K562 (cell line): ENCODE data around the gene PDZRN3. TPM values are rescaled to one million over a fixed set of nuclear protein-coding genes. Genes with fewer than 3 reads are reported as not detected.

Source experiments
- ATAC-seq: fragments of 200-7000 bp; cut with Tn5 transposase; 3 replicates; pipeline ENCODE4 v1.9.1; 2020; ENCODE audit warnings: moderate library complexity
- BruUV-seq: library from RNA; stranded (reverse); fragments of 400-500 nt; replicated peaks from 2 replicates; lab custom pipeline; 2021; lab: Mats Ljungman, UMichigan
- CTCF ChIA-PET: fragments of 300-600 bp; formaldehyde crosslinking; extraction: SDS; loops from one replicate; lab custom pipeline; 2021; ENCODE audit warnings: low intra/inter-chr PET ratio; lab: Yijun Ruan, JAX
- POLR2A ChIA-PET: fragments of 300-600, 350-650 bp; sonication (Branson Sonifier 250); formaldehyde crosslinking; extraction: SDS; loops from one replicate; lab custom pipeline; 2021; ENCODE audit warnings: antibody characterized with exemption, inconsistent platforms; lab: Yijun Ruan, JAX
- DNase-seq, 4 experiments: peaks; one replicate each; pipeline versions ENCODE4 v3.0.0 to v3.0.0-alpha.2; 2011 to 2018; ENCODE audit warnings: low spot score in 3 of 4, mixed read lengths in 3 of 4; ENCODE audit errors: extremely low read depth in 1 of 4
- FAIRE-seq: peaks from 2 replicates; lab custom pipeline; 2011; peaks lifted over from hg19 to GRCh38; lab: Jason Lieb, UNC
- H2AFZ ChIP-seq: 2 replicates; pipeline ENCODE4 v1.6.0; 2011; ENCODE audit warnings: low read depth, low read length, control low read depth, inconsistent platforms
- H3K27ac ChIP-seq: fragments of 200-600 bp; 3 replicates; pipeline ENCODE4 v1.8.0; 2011; ENCODE audit warnings: low read depth, mild to moderate bottlenecking, control low read depth, inconsistent platforms, low read length, moderate library complexity, mixed read lengths; ENCODE audit errors: extremely low read depth
- H3K27me3 ChIP-seq, 2 experiments: fragments of 300-600 bp in 1 of 2; 2 replicates in 1 of 2; 3 replicates in 1 of 2; pipeline versions ENCODE4 v1.6.0 to v1.8.0; 2011; ENCODE audit warnings: inconsistent platforms in 2 of 2, low read length in 2 of 2, mild to moderate bottlenecking in 1 of 2, mixed read lengths in 1 of 2, moderate library complexity in 1 of 2; ENCODE audit not compliant: control insufficient read depth in 2 of 2, insufficient read depth in 2 of 2
- H3K36me3 ChIP-seq: fragments of 300-600 bp; 3 replicates; pipeline ENCODE4 v1.8.0; 2011; ENCODE audit warnings: mild to moderate bottlenecking, low read length, inconsistent platforms; ENCODE audit not compliant: control insufficient read depth, insufficient read depth
- H3K4me1 ChIP-seq, 2 experiments: fragments of 200-600 bp in 1 of 2; replicated peaks in 1 of 2; 2 replicates in 1 of 2; 3 replicates in 1 of 2; pipeline versions ENCODE4 v1.5.1 to v1.8.0; 2011; ENCODE audit warnings: inconsistent platforms in 2 of 2, low read length in 2 of 2, mild to moderate bottlenecking in 1 of 2, mixed read lengths in 1 of 2, moderate library complexity in 1 of 2; ENCODE audit not compliant: control insufficient read depth in 2 of 2, insufficient read depth in 2 of 2
- H3K4me2 ChIP-seq: 2 replicates; pipeline ENCODE4 v1.6.1; 2011; ENCODE audit warnings: low read length, control low read depth, inconsistent platforms, mixed read lengths; ENCODE audit not compliant: insufficient read depth
- H3K4me3 ChIP-seq: fragments of 200-600 bp; sonication (generic), shearing (Covaris generic); 2 replicates; pipeline ENCODE4 v1.5.1; 2016; ENCODE audit warnings: control low read depth, inconsistent platforms
- H3K79me2 ChIP-seq: fragments of 200-600 bp; 3 replicates; pipeline ENCODE4 v1.8.0; 2011; ENCODE audit warnings: low read length, inconsistent platforms; ENCODE audit not compliant: control insufficient read depth, insufficient read depth
- H3K9ac ChIP-seq, 2 experiments: 2 replicates each; pipeline versions ENCODE4 v1.6.0 to v1.6.1; 2011; ENCODE audit warnings: low read depth in 2 of 2, low read length in 2 of 2, control low read depth in 1 of 2, inconsistent platforms in 1 of 2, mild to moderate bottlenecking in 1 of 2, mixed read lengths in 1 of 2; ENCODE audit not compliant: insufficient read depth in 1 of 2
- H3K9me1 ChIP-seq: one replicate; pipeline ENCODE4 v1.6.0; 2011; ENCODE audit warnings: inconsistent platforms, mild to moderate bottlenecking, low read length, moderate library complexity; ENCODE audit not compliant: control insufficient read depth, insufficient read depth
- H3K9me3 ChIP-seq: replicated peaks from 2 replicates; pipeline ENCODE4 v1.5.1; 2011; ENCODE audit warnings: low read depth, low read length, inconsistent platforms; ENCODE audit not compliant: control insufficient read depth, insufficient read depth
- H4K20me1 ChIP-seq: replicated peaks from 2 replicates; pipeline ENCODE4 v1.6.1; 2011; ENCODE audit warnings: low read length, inconsistent platforms, mixed read lengths; ENCODE audit not compliant: control insufficient read depth, insufficient read depth
- ATF2 ChIP-seq: sonication (generic); formaldehyde crosslinking; IDR thresholded peaks from 2 replicates; pipeline ENCODE4 v1.8.1; 2022; ENCODE audit warnings: missing genetic modification reagents
- BRD4 ChIP-seq: fragments of 200-600 bp; sonication (generic); IDR thresholded peaks from 2 replicates; pipeline ENCODE4 v1.6.1; 2017; ENCODE audit warnings: inconsistent platforms
- DDX20 ChIP-seq: fragments of 450-650 bp; IDR thresholded peaks from 2 replicates; pipeline ENCODE4 v1.6.1; 2016; ENCODE audit warnings: missing genetic modification characterization, low read depth, mild to moderate bottlenecking, missing compliant biosample characterization, moderate library complexity
- HEY1 ChIP-seq: fragments of 250-450 bp; sonication (Bioruptor Pico); IDR thresholded peaks from 2 replicates; pipeline ENCODE4 v1.5.0; 2020; ENCODE audit warnings: mild to moderate bottlenecking, moderate library complexity, borderline replicate concordance
- MEIS2 ChIP-seq: fragments of 450-650 bp; IDR thresholded peaks from 2 replicates; pipeline ENCODE4 v1.6.1; 2014; ENCODE audit warnings: mild to moderate bottlenecking; ENCODE audit not compliant: partially characterized antibody
- MITF ChIP-seq: IDR thresholded peaks from 2 replicates; pipeline ENCODE4 v1.6.1; 2014; ENCODE audit warnings: antibody characterized with exemption
- NELFE ChIP-seq: IDR thresholded peaks from 2 replicates; pipeline ENCODE4 v1.6.1; 2011; ENCODE audit warnings: mild to moderate bottlenecking; ENCODE audit not compliant: insufficient read depth, insufficient read length
- PHTF2 ChIP-seq: fragments of 250-450 bp; sonication (Bioruptor Pico); IDR thresholded peaks from 2 replicates; pipeline ENCODE4 v1.5.0; 2021; ENCODE audit warnings: mild to moderate bottlenecking
- PRDM10 ChIP-seq: fragments of 450-650 bp; IDR thresholded peaks from 2 replicates; pipeline ENCODE4 v1.6.1; 2018; ENCODE audit not compliant: partially characterized antibody
- RB1 ChIP-seq: fragments of 450-650 bp; IDR thresholded peaks from 2 replicates; pipeline ENCODE4 v1.6.1; 2017; ENCODE audit warnings: low read depth, mild to moderate bottlenecking
- ZC3H11A ChIP-seq: IDR thresholded peaks from 2 replicates; pipeline ENCODE4 v1.6.1; 2012; ENCODE audit warnings: low read depth, low read length, improper control_type of control experiment
- ZNF354B ChIP-seq: fragments of 250-450 bp; sonication (Bioruptor Pico); IDR thresholded peaks from 2 replicates; pipeline ENCODE4 v1.4.0; 2020
- ZNF512 ChIP-seq: IDR thresholded peaks from 2 replicates; pipeline ENCODE4 v1.6.1; 2016; ENCODE audit warnings: missing genetic modification characterization, missing compliant biosample characterization
- WGBS: fragments of 100-300 bp; shearing (Covaris generic); methylation state at CpG from one replicate; pipeline ENCODE4 v1.1.6; 2016; ENCODE audit warnings: low coverage, mixed read lengths; ENCODE audit not compliant: insufficient coverage; ENCODE audit errors: missing lambda C conversion rate; 5-methylcytosine and 5-hydroxymethylcytosine counted together
- in situ Hi-C: fragments of 300-500 bp; cut with MboI; formaldehyde crosslinking; loops from 4 replicates; pipeline ENCODE4 v1.15.0; 2018; ENCODE audit warnings: inconsistent platforms, mixed read lengths
- intact Hi-C: fragments of 100-400 bp; cut with micrococcal nuclease; formaldehyde crosslinking; loops from 2 replicates; pipeline ENCODE4 v1.14.2; 2022
- polyA plus RNA-seq, 8 experiments: library from polyadenylated mRNA; depleted of rRNA in 4 of 8; stranded (reverse) in 5 of 8; unstranded in 3 of 8; fragments of >200 nt; fragmentation: Nextera tagmentation in 2 of 8; fragmentation: Illumina TruSeq in 1 of 8; extraction: Ambion mirVana in 2 of 8; extraction: Trizol in 1 of 8; gene quantifications; 2 replicates each; pipeline versions ENCODE4 v1.2.1 to v1.2.3, GENCODE V29; 2011 to 2014; ENCODE audit warnings: inconsistent platforms in 1 of 8, missing spikeins in 1 of 8
- total RNA-seq, 7 experiments: library from RNA; depleted of rRNA in 6 of 7; stranded (reverse); fragments of >200 nt in 6 of 7; fragmentation: Illumina TruSeq in 2 of 7; extraction: Trizol in 2 of 7; gene quantifications; 2 replicates each; pipeline versions ENCODE4 v1.2.1 to v1.2.3, GENCODE V29; 2011 to 2021; ENCODE audit warnings: low replicate concordance in 1 of 7
- TF ChIP-seq, protein P1 (sequence below), 3 experiments: fragments of 200-800 bp in 1 of 3; sonication (Bioruptor generic) in 1 of 3; sonication (generic) in 1 of 3; formaldehyde crosslinking in 1 of 3; IDR thresholded peaks; 2 replicates each; pipeline versions ENCODE4 v1.6.1 to v1.8.0; 2016 to 2022; ENCODE audit warnings: mild to moderate bottlenecking in 2 of 3, missing compliant biosample characterization in 2 of 3, missing genetic modification characterization in 2 of 3, missing genetic modification reagents in 1 of 3

PDZRN3 gene
- total and polyA plus RNA-seq, 9 of the 15 experiments (the other 6 are each of a cell fraction or from before 2014, with no cell fraction given) = 0.16 TPM; not detected in 8

DNA sequence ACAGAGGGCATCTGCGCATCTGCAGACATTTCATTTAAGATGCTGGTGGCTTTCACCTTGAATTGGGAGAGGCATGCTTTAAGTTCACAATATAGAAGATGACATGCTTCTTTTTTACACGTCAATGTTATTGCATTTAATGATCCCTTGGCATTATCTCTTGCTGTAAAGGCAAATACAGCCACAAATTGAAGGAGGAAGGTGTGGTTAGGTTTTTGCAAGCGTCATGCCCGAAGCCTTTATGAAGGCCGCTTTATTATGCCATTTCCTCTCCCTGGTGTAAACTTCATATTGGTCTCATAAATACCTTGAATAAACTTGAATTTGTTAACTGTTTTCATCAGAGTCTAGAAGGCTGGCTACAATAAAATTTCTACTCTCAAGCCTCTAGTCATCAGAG lies 212.7 kb downstream of the PDZRN3 start:
- intact Hi-C loops = no loop called here
- 2% methylated on average over 5 of the region's 5 CpGs for WGBS

More for the DNA sequence above, 212.7 kb downstream of the PDZRN3 start:
- Histone ChIP-seq H3K4me1 (no peaks in the 10 kb centered on the region), H2AFZ (no peak overlapping the region), H3K79me2 (no peaks in the 10 kb centered on the region), H4K20me1 (no peaks in the 10 kb centered on the region), H3K9me1 (no peaks in the 10 kb centered on the region), H3K4me2 (no peak overlapping the region), H3K27ac (no peak overlapping the region), H3K27me3 (peaks cover 0 to 10% of the 10 kb centered on the region in 2 experiments; a peak in 1 of 5 replicates), H3K9me3 (no peaks in the 10 kb centered on the region), H3K9ac (no peak overlapping the region), H3K36me3 (no peaks in the 10 kb centered on the region)
- DNase-seq (no peak), FAIRE-seq (no peak)
- CTCF ChIA-PET = no interaction called here
- no TSS peak for BruUV-seq
- TF ChIP-seq DDX20 (no peak), PRDM10 (no peak), ZC3H11A (no peak), BRD4 (no peak), HEY1 (no peak), RB1 (no peak), MITF (no peak), ZNF512 (tag) (no peak), PHTF2 (CRISPR knock-in tag) (no peak), MEIS2 (no peak), NELFE (no peak), ATF2 (CRISPR knock-in tag) (no peak), ZNF354B (CRISPR knock-in tag) (no peak)
- TF ChIP-seq, protein P1, sequence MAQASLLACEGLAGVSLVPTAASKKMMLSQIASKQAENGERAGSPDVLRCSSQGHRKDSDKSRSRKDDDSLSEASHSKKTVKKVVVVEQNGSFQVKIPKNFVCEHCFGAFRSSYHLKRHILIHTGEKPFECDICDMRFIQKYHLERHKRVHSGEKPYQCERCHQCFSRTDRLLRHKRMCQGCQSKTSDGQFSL (CRISPR knock-in tag; IDR thresholded peaks at IDR 0.05) = no peak
- TF ChIP-seq, protein P1 (tag; IDR thresholded peaks at IDR 0.05) = no peak
- TF ChIP-seq, all 486 proteins: peak for 0
- ATAC-seq = no peak
- no peak overlapping the region for H3K4me3 ChIP-seq
- POLR2A ChIA-PET = no interaction called here
- in situ Hi-C loops = no loop called here
